Embryonic facial prominence (tissue), 1 donor: ENCODE results near the gene SNRNP27.
"Not testable (repeated sequence)": the region's sequence is repeated elsewhere in the genome, so short reads cannot be mapped to it uniquely, and the experiment has no call there.

Experiments used
- DNase-seq: peaks from one replicate; pipeline ENCODE4 v3.0.0-alpha.2; 2016; ENCODE audit errors: extremely low spot score

SNRNP27 gene

GRCh38 chr2:69893684-69894551, at the start of gene SNRNP27:
Gene SNRNP27 (plus strand): TSS chr2:69893956. CDS start chr2:69893985, 29 bp downstream.
- DNase-seq, result peak; percentile 62

- no peak for DNase-seq
These were observed 49.8 kb upstream of the SNRNP27 start for GRCh38 chr2:69843993-69844392.

GRCh38 chr2:69844560-69844959, 49.2 kb upstream of the SNRNP27 start:
- DNase-seq, result no peak

- DNase-seq, result no peak
These were observed 47.3 kb upstream of the SNRNP27 start for GRCh38 chr2:69846182-69847067.

DNA sequence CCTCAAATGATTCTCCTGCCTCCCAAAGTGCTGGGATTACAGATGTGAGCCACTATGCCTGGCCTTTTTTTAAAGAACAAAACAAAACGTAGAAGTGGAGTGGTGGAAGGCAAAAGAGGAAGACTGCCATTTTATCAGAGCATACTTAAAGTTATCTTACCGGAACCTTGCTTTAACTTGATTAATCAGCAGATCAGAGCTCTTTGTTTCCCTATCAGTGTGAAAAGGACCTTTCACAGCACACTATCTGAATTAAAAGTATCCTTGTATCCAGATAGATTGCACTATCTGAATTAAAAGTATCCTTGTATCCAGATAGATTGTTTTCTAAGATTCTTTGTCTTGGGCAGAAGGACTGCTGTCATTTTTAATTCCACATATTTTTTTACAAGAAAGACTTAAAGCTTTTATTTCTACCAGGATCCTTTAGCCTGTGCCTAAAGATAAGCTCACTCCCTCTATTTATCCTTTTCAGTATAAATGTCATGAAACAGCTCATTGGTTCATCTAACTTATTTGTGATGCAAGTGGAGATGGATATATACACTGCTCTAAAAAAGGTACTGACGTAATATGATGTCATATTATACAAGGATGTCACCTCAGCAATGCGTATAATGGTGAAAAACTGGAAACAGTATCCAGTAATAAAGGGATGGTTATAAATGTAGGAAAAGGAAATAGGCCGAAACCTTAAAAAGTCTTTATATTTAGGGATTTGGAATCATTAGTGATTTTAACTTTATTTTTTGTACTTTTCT, 46.5 kb upstream of the SNRNP27 start:
- no peak for DNase-seq

- DNase-seq, result no peak
These were observed 45.5 kb upstream of the SNRNP27 start for GRCh38 chr2:69848186-69848790.

DNA sequence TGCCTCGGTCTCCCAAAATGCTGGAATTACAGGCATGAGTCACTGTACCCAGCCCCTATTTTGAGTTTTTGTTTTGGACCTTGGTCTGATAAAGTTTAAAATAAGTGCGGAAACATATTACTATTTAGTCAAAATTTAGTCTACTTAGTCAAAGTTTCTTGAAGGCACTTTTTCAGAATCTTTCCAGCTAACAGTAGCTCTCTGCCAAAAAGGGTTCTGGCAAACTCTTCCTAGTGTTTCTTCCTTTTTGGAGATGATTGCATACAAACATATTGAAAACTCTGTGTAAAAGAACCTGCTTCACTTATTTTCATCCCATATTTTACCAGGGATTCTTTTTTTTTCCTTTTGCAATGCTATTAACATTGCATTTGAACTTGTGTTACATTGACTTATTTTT, 35.5 kb upstream of the SNRNP27 start:
- no peak for DNase-seq

DNA sequence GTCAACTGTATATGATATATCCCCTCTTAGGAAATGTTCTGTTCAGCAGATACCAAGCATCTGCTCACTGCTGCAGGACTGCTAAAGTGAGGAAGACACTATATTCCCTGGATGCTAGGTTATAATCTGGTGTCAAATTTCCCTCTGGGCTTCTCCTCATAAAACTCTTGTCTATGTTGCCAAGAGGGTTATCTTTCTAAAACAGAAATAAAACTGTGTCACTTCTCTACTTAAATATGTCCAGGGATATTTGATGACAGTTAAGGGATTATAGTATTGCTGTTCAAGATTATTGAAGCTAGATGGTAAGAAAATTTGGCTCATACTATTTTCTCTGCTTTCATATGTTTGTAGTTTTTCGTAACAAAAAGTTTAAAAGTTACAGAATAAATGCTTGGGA, 30.5 kb upstream of the SNRNP27 start:
- DNase-seq, result no peak

- DNase-seq, result no peak
These were observed 5.3 kb upstream of the SNRNP27 start for GRCh38 chr2:69888451-69888850.

GRCh38 chr2:69889302-69889701, 4.5 kb upstream of the SNRNP27 start:
- DNase-seq, result no peak

- no peak for DNase-seq
These were observed 2.9 kb upstream of the SNRNP27 start for GRCh38 chr2:69890881-69891280.

DNA sequence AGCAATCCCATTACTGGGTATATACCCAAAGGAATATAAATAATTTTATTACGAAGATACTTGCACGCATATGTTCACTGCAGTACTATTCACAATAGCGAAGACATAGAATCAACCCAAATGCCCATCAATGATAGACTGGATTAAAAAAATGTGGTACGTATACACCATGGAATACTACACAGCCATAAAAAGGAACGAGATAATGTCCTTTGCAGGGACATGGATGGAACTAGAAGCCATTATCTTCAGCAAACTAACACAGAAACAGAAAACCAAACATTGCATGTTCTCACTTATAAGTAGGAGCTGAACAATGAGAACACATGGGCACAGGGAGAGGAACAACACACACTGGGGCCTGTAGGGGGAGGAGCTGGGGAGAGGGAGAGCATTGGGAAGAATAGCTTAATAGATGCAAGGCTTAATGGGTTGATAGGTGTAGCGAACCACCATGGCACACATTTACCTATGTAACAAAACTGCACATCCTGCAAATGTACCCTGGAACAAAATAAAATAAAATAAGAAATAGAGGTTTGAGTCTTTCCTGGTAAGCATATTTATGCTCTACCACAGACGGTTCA, 825 bp upstream of the SNRNP27 start:
- DNase-seq, result not testable (repeated sequence)

DNA sequence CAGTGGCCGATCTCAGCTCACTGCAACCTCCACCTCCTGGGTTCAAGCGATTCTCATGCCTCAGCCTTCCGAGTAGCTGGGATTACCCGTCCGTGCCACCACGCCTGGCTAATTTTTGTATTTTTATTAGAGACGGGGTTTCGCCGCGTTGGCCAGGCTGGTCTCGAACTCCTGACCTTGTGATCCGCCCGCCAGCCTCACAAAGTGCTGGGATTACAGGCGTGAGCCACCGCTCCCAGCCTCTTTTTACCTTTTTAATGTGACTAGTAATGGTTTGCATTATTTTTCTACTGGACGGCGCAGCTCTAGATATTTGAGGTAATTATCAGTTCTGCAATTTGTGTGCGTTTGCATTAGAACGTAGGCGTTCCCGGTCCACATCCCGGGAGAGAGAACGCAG, 981 bp downstream of the SNRNP27 start:
- DNase-seq, result not testable (repeated sequence)

DNA sequence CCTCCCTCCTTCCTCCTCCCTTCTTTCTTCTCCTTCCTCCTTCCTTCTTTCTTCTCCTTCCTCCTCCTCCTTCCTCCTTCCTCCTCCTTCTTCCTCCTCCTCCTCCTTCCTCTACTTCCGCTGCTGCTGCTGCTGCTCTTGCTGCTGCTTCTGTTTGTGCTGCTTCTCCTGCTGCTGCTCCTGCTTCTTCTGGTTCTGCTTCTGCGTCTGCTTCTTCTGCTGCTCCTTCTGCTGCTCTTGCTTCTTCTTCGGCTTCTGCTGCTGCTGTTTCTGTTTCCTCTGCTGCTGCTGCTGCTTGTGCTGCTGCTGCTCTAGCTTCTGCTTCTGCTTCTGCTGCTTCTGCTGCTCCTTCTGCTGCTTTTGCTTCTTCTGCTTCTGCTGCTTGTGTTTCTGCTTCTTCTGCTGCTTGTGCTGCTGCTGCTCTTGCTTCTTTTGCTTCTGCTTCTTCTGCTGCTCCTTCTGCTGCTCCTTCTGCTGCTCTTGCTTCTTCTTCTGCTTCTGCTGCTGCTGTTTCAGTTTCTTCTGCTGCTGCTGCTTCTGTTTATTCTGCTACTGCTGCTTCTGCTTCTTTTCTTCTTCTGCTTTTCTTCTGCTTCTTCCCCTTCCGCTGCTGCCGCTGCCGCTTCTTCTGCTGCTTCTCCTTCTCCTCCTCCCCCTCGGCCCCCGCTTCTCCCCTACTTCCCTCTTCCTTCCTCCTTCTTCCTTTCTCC, 8.6 kb downstream of the SNRNP27 start:
- DNase-seq, result no peak

GRCh38 chr2:69907216-69907615, 13.5 kb downstream of the SNRNP27 start:
- DNase-seq, result no peak

DNA sequence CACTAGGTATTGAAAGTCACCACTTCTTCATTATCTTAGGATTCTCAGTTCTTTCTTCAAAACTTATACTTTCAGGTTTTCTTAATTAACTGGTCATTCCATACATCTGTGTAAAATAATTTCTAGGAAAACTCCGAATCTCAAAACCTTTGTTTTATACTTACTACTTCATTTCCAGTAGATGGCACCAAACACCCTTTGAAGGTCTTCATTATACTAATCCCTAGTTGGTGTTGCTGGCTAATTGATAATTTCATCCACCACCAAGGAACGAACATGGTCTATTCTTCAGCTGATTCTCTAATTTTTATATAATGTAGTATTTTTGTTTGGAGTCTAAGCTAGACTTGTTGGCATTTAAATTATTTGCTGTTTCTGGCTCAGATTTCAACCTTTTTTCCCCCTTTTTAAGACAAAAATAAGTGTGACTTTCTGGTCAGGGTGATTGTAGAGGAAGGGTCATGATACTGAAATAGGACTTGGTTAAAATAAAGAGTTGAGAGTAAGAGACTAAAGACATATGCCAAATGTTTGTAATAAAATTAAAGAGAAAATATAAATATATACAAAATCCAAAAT, 18.3 kb downstream of the SNRNP27 start:
- DNase-seq, result no peak

GRCh38 chr2:69914164-69914949, 20.6 kb downstream of the SNRNP27 start:
- peak; percentile 100 for DNase-seq

DNA sequence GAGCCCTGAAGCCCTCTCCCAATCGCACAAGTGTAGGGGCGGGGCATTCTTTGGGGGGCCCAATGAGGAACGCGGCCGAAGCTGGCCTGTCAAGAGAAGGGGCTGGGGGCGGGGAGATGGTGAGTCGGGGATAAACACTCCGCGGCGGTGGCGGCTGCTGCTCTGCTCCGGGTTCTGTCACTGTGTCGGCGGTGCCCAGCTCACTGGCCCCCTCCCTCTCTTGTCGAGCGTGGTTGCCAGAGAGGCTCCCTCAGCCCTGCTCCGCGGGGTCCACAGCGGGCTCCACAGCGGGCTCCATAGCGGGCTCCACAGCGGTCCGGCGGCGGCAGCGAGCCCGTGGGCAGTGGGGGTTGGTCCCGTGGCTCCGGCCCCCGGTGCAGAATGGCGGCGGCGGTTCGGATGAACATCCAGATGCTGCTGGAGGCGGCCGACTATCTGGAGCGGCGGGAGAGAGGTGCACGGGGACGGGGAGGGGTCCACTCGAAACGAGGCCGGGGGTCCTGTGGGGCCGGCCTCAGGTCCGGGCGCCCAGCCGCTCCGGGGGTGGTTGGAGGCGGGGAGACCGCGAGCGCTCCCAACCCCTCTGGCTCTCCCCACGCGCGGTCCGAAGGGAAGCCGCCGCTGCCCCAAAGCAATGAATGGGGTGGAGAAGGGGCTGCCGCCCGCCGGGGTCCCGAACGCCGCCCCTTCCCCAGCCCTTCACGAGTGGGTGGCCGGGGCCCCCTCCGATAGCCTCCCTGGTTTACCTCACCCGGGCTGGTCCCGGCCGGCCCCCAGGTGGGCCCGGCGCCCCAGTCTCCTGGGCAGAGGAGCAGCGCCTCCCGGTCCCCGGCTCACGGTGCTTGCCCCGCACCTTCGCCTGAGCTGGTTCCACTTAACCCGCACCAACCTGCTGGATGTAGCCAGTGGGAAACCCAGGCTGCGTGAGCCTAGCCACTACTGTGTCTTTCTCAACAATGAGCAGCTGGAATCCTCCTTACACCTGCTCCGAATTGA, 21.5 kb downstream of the SNRNP27 start, which contains the start of gene MXD1:
Gene MXD1 (plus strand): TSS at position 160 of the 996 bp plus-strand sequence. CDS start 222 bp downstream, at position 382.
- no peak for DNase-seq
